Glutamatergic neuron (in vitro differentiated cells): Measurements from ENCODE around the gene MYL5. TPM values are rescaled to one million over a fixed set of nuclear protein-coding genes. Genes with fewer than 3 reads are reported as not detected.

Experiments used
- DNase-seq: peaks from one replicate; pipeline ENCODE4 v3.0.0; 2022
- H3K27ac Mint-ChIP-seq: one replicate; pipeline ENCODE4 v1.8.0; 2020; ENCODE audit warnings: mild to moderate bottlenecking, mixed read lengths, inconsistent platforms; ENCODE audit not compliant: unreplicated experiment
- H3K27me3 Mint-ChIP-seq: one replicate; pipeline ENCODE4 v1.8.0; 2020; ENCODE audit warnings: mild to moderate bottlenecking, moderate library complexity, mixed read lengths, inconsistent platforms; ENCODE audit not compliant: unreplicated experiment
- H3K36me3 Mint-ChIP-seq: one replicate; pipeline ENCODE4 v1.8.0; 2020; ENCODE audit warnings: mild to moderate bottlenecking, mixed read lengths, inconsistent platforms; ENCODE audit not compliant: unreplicated experiment
- H3K4me1 Mint-ChIP-seq: one replicate; pipeline ENCODE4 v1.8.0; 2020; ENCODE audit warnings: mild to moderate bottlenecking, low read depth, mixed read lengths, inconsistent platforms; ENCODE audit not compliant: unreplicated experiment
- H3K4me3 Mint-ChIP-seq: one replicate; pipeline ENCODE4 v1.8.0; 2020; ENCODE audit warnings: mild to moderate bottlenecking, mixed read lengths, inconsistent platforms; ENCODE audit not compliant: unreplicated experiment
- H3K9me3 Mint-ChIP-seq: one replicate; pipeline ENCODE4 v1.8.0; 2020; ENCODE audit warnings: mild to moderate bottlenecking, moderate library complexity, mixed read lengths, inconsistent platforms; ENCODE audit not compliant: unreplicated experiment
- total RNA-seq: library from RNA; stranded (reverse); fragmentation: NEBNext Ultra II Directional; extraction: Animal tissue kit (Norgen Biotek cat#: 25700); gene quantifications from one replicate; pipeline ENCODE4 v1.2.1, GENCODE V29; 2021; ENCODE audit not compliant: unreplicated experiment
- TF ChIP-seq, protein P1 (sequence below): fragments of 200-600 bp; sonication (generic); IDR thresholded peaks from one replicate; pipeline ENCODE4 v1.5.0; 2021; ENCODE audit not compliant: partially characterized antibody, unreplicated experiment

MYL5 gene
- total RNA-seq, 1 donor from 2014 or later, result 13.6 TPM

- TF ChIP-seq, protein P1, sequence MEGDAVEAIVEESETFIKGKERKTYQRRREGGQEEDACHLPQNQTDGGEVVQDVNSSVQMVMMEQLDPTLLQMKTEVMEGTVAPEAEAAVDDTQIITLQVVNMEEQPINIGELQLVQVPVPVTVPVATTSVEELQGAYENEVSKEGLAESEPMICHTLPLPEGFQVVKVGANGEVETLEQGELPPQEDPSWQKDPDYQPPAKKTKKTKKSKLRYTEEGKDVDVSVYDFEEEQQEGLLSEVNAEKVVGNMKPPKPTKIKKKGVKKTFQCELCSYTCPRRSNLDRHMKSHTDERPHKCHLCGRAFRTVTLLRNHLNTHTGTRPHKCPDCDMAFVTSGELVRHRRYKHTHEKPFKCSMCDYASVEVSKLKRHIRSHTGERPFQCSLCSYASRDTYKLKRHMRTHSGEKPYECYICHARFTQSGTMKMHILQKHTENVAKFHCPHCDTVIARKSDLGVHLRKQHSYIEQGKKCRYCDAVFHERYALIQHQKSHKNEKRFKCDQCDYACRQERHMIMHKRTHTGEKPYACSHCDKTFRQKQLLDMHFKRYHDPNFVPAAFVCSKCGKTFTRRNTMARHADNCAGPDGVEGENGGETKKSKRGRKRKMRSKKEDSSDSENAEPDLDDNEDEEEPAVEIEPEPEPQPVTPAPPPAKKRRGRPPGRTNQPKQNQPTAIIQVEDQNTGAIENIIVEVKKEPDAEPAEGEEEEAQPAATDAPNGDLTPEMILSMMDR, result no peak
- no peak overlapping the region for H3K4me3 Mint-ChIP-seq
- H3K4me1 Mint-ChIP-seq, result no peaks in the 10 kb centered on the region
- H3K27me3 Mint-ChIP-seq, result peaks cover 14% of the 10 kb centered on the region
- peaks cover 6% of the 10 kb centered on the region for H3K9me3 Mint-ChIP-seq
- no peak for DNase-seq
- H3K36me3 Mint-ChIP-seq, result no peaks in the 10 kb centered on the region
- no peak overlapping the region for H3K27ac Mint-ChIP-seq
Measured at GRCh38 chr4:654871-655463, 19.4 kb upstream of the MYL5 start.

DNA sequence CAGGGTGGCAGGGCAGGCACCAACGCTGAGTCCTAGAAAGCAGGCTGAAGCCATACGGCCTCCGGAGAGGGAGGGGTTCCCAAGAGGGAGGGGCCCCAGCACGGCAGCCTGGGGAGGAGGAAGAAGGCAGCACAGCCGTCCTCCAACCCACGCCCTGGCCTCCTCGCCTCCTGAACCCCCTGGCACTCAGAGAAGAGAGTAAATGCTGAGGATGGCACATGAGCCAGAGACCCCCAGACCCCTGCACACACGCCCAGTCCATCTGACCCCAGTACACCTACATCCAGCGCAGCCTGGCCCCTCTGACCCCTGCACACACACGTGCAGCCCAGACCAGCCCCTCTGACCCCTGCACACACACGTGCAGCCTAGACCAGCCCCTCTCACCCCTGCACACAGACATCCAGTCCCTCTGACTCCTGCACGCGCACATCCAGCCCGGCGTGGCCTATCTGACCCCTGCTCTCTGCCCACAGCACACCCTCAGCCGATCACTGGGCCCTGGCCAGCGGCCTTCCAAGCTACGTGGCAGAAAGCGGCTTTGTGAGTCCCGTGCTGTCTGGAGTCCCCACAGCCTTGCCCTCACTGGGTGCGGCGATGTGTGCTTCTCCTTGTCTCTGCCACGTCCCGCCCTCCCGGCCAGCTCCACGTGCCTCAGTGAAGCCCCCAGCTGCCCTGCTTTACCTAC, 18.7 kb upstream of the MYL5 start:
- TF ChIP-seq, protein P1, result no peak
- no peak for DNase-seq
- Mint-ChIP-seq H3K4me1 (no peaks in the 10 kb centered on the region), H3K27ac (no peak overlapping the region), H3K27me3 (peaks cover 14% of the 10 kb centered on the region), H3K9me3 (peaks cover 6% of the 10 kb centered on the region), H3K4me3 (no peak overlapping the region), H3K36me3 (peaks cover 1% of the 10 kb centered on the region)

DNA sequence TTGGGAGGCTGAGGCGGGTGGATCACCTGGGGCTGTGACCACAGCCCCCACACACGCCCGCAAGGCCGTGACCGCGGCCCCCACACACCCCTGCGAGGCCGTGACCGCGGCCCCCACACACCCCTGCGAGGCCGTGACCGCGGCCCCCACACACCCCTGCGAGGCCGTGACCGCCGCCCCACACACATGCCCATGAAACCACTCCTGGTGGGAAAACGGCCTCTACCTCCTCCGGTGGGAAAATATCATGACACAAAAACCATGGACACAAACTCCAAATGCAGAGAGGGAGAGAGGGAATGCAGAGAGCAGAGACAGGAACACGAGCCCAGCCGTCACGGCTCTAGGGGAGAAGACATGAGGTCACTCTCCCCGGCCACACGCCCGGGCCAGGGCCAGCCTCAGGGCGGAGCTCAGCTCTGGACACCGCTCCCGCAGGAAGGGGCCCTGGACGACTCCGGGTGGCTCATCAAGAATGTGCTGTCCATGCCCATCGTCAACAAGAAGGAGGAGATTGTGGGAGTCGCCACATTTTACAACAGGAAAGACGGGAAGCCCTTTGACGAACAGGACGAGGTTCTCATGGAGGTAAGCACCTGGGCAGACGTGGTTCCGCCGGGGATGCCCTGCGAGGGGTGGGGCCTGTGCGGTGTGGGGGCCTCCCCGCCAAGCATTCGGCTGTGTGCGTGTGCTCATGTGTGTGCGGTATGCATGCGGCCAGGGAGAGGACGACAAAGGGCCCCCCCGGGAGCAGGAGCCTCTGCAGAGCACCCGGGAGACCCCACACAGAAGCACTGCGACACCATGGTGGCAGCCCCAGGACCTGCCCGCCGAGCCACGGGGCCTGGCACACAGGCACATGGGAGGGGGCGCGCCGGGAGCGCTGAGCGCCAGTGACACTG, 17.7 kb upstream of the MYL5 start:
- Mint-ChIP-seq H3K27ac (peak overlapping the region; percentile 23), H3K4me3 (no peak overlapping the region), H3K9me3 (peaks cover 8% of the 10 kb centered on the region), H3K4me1 (no peaks in the 10 kb centered on the region), H3K27me3 (peaks cover 17% of the 10 kb centered on the region), H3K36me3 (peaks cover 6% of the 10 kb centered on the region)
- TF ChIP-seq, protein P1, result no peak
- no peak for DNase-seq

DNA sequence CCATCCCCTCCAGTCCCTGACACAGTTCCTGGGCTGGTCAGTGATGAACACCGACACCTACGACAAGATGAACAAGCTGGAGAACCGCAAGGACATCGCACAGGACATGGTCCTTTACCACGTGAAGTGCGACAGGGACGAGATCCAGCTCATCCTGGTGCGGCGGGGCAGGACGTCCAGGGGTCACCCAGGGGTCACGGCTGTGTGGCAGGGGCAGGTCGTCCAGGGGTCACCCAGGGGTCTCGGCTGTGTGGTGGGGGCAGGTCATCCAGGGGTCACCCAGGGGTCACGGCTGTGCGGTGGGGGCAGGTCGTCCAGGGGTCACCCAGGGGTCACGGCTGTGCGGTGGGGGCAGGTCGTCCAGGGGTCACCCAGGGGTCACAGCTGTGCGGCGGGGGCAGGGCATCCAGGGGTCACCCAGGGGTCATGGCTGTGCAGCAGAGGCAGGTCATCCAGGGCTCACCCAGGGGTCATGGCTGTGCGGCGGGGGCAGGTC, 17.0 kb upstream of the MYL5 start:
- no peak for DNase-seq
- TF ChIP-seq, protein P1, result no peak
- Mint-ChIP-seq H3K4me3 (no peak overlapping the region), H3K27ac (no peak overlapping the region), H3K4me1 (no peaks in the 10 kb centered on the region), H3K36me3 (peaks cover 6% of the 10 kb centered on the region), H3K27me3 (peaks cover 15% of the 10 kb centered on the region), H3K9me3 (peaks cover 10% of the 10 kb centered on the region)
